ENCODE measurements around the gene YIPF2.

Gene YIPF2

GRCh38 chr19:10913716-10914340 lies 14.6 kb downstream of the YIPF2 start:
- DNase-seq (ENCODE audit: low read depth, low spot score) = no peak
- no peak overlapping the region for H3K27ac ChIP-seq

- no peak overlapping the region for H3K27ac ChIP-seq
- no peak for DNase-seq (ENCODE audit: low read depth, low spot score)
Measured at GRCh38 chr19:10912619-10913018, 15.8 kb downstream of the YIPF2 start.

- no peak overlapping the region for H3K27ac ChIP-seq
- no peak for DNase-seq (ENCODE audit: low read depth, low spot score)
Measured at GRCh38 chr19:10911579-10912363, 16.7 kb downstream of the YIPF2 start.

- no peak overlapping the region for H3K27ac ChIP-seq
- DNase-seq (ENCODE audit: low read depth, low spot score) = no peak
Measured at GRCh38 chr19:10908380-10908960, 20.0 kb downstream of the YIPF2 start.

GRCh38 chr19:10907925-10908324 lies 20.5 kb downstream of the YIPF2 start:
- DNase-seq (ENCODE audit: low read depth, low spot score) = no peak
- H3K27ac ChIP-seq = no peak overlapping the region

GRCh38 chr19:10899151-10899653 lies 29.2 kb downstream of the YIPF2 start:
- peak overlapping the region; percentile 9 for H3K27ac ChIP-seq
- DNase-seq (ENCODE audit: low read depth, low spot score) = no peak

- peak overlapping the region; percentile 9 for H3K27ac ChIP-seq
- DNase-seq (ENCODE audit: low read depth, low spot score) = no peak
Measured at GRCh38 chr19:10898633-10899032, 29.8 kb downstream of the YIPF2 start.

- H3K27ac ChIP-seq = no peak overlapping the region
Measured at GRCh38 chr19:10896851-10897526, 31.4 kb downstream of the YIPF2 start.

GRCh38 chr19:10895920-10896319 lies 32.5 kb downstream of the YIPF2 start:
- no peak for DNase-seq (ENCODE audit: low read depth, low spot score)
- H3K27ac ChIP-seq = no peak overlapping the region

More at GRCh38 chr19:10896851-10897526, 31.4 kb downstream of the YIPF2 start:
- DNase-seq (ENCODE audit: low read depth, low spot score) = no peak

- no peak for DNase-seq (ENCODE audit: low read depth, low spot score)
- H3K27ac ChIP-seq = no peak overlapping the region
Measured at GRCh38 chr19:10895363-10895762, 33.1 kb downstream of the YIPF2 start.

- no peak for DNase-seq (ENCODE audit: low read depth, low spot score)
- H3K27ac ChIP-seq = no peak overlapping the region
Measured at GRCh38 chr19:10894911-10895213, 33.6 kb downstream of the YIPF2 start.

GRCh38 chr19:10892256-10892655 lies 36.2 kb downstream of the YIPF2 start:
- DNase-seq (ENCODE audit: low read depth, low spot score) = no peak
- peak overlapping the region; percentile 82 for H3K27ac ChIP-seq

- peak; percentile 83 for DNase-seq (ENCODE audit: low read depth, low spot score)
- peak overlapping the region; percentile 82 for H3K27ac ChIP-seq
Measured at GRCh38 chr19:10891405-10892086, 36.9 kb downstream of the YIPF2 start.

- DNase-seq (ENCODE audit: low read depth, low spot score) = no peak
- H3K27ac ChIP-seq = no peak overlapping the region
Measured at GRCh38 chr19:10889880-10890279, 38.6 kb downstream of the YIPF2 start.

- no peak overlapping the region for H3K27ac ChIP-seq
- no peak for DNase-seq (ENCODE audit: low read depth, low spot score)
Measured at GRCh38 chr19:10888421-10888866, 40.0 kb downstream of the YIPF2 start.

- H3K27ac ChIP-seq = no peak overlapping the region
Measured at GRCh38 chr19:10887616-10888367, 40.6 kb downstream of the YIPF2 start.

GRCh38 chr19:10885201-10886169 lies 43.0 kb downstream of the YIPF2 start:
- no peak overlapping the region for H3K27ac ChIP-seq
- no peak for DNase-seq (ENCODE audit: low read depth, low spot score)

More at GRCh38 chr19:10887616-10888367, 40.6 kb downstream of the YIPF2 start:
- DNase-seq (ENCODE audit: low read depth, low spot score) = no peak

- no peak overlapping the region for H3K27ac ChIP-seq
- DNase-seq (ENCODE audit: low read depth, low spot score) = no peak
Measured at GRCh38 chr19:10884274-10884673, 44.2 kb downstream of the YIPF2 start.

All from epithelial cell of prostate (primary cell).